ENCODE data around the gene ENOX1.

DNA sequence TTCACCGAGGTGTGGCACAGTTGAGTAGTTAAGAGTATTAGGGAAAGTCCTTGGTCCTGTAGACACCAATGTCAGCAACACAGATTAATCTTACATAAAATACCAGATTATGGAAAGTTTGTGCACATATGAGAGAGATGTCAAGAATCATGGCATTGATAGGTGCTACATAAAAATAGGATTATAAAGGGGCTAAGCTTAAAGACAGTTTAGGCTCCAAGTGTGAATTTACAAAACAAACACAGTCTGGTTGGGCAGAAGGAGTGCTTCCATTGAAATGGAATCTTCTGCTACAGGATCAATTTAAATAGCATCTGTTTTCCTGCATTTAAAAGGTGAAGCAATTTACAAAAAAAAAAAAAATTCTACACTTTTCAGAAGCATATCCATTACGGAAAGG lies 470.5 kb downstream of the ENOX1 start:
- TF ChIP-seq, protein P1, sequence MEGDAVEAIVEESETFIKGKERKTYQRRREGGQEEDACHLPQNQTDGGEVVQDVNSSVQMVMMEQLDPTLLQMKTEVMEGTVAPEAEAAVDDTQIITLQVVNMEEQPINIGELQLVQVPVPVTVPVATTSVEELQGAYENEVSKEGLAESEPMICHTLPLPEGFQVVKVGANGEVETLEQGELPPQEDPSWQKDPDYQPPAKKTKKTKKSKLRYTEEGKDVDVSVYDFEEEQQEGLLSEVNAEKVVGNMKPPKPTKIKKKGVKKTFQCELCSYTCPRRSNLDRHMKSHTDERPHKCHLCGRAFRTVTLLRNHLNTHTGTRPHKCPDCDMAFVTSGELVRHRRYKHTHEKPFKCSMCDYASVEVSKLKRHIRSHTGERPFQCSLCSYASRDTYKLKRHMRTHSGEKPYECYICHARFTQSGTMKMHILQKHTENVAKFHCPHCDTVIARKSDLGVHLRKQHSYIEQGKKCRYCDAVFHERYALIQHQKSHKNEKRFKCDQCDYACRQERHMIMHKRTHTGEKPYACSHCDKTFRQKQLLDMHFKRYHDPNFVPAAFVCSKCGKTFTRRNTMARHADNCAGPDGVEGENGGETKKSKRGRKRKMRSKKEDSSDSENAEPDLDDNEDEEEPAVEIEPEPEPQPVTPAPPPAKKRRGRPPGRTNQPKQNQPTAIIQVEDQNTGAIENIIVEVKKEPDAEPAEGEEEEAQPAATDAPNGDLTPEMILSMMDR (optimal IDR thresholded peaks at IDR 0.05 in 1 of 3, IDR thresholded peaks at IDR 0.05 in 1 of 3, conservative IDR thresholded peaks at IDR 0.05 in 1 of 3; ENCODE audit: extremely low read depth in 1 of 3, insufficient read depth in 2 of 3, low read length in 3 of 3): no peak
- no peak for TF ChIP-seq EZH2 (IDR thresholded peaks at IDR 0.05; ENCODE audit: low read length)

Measured in keratinocyte (primary cell).